Stimulated activated CD4-positive, alpha-beta T cell treated with anti-CD3 and anti-CD28 coated beads, Interleukin-1b, Interleukin-23, amount 100 ng/mL, for 24 hours (primary cell): Measurements from ENCODE around the gene ADAMTS17.

ENCODE experiments used
- DNase-seq, 4 experiments: peaks; one replicate each; pipeline ENCODE4 v3.0.0-alpha.2; 2020; ENCODE audit warnings: low read depth in 4 of 4, low spot score in 1 of 4

Gene ADAMTS17

GRCh38 chr15:100056411-100057072, 285.2 kb downstream of the ADAMTS17 start:
- DNase-seq, result no peak

GRCh38 chr15:100055821-100056220, 286.0 kb downstream of the ADAMTS17 start:
- DNase-seq, result no peak

GRCh38 chr15:100054539-100054938, 287.2 kb downstream of the ADAMTS17 start:
- no peak for DNase-seq

- no peak for DNase-seq
These were observed 288.2 kb downstream of the ADAMTS17 start for GRCh38 chr15:100053474-100054121.

GRCh38 chr15:100052716-100053473, 288.9 kb downstream of the ADAMTS17 start:
- DNase-seq, result no peak

GRCh38 chr15:100050877-100051786, 290.6 kb downstream of the ADAMTS17 start:
- DNase-seq, result no peak

- no peak for DNase-seq
These were observed 291.6 kb downstream of the ADAMTS17 start for GRCh38 chr15:100049936-100050876.

GRCh38 chr15:100049483-100049882, 292.3 kb downstream of the ADAMTS17 start:
- DNase-seq, result no peak

GRCh38 chr15:100048736-100049135, 293.0 kb downstream of the ADAMTS17 start:
- no peak for DNase-seq

GRCh38 chr15:100043692-100044091, 298.1 kb downstream of the ADAMTS17 start:
- no peak for DNase-seq

- DNase-seq, result no peak
These were observed 298.6 kb downstream of the ADAMTS17 start for GRCh38 chr15:100043068-100043641.

GRCh38 chr15:100042558-100042957, 299.2 kb downstream of the ADAMTS17 start:
- DNase-seq, result no peak

GRCh38 chr15:100041127-100041828, 300.5 kb downstream of the ADAMTS17 start:
- DNase-seq, result no peak

- DNase-seq, result no peak
These were observed 301.8 kb downstream of the ADAMTS17 start for GRCh38 chr15:100039994-100040393.

- no peak for DNase-seq
These were observed 303.0 kb downstream of the ADAMTS17 start for GRCh38 chr15:100038736-100039135.

- no peak for DNase-seq
These were observed 303.9 kb downstream of the ADAMTS17 start for GRCh38 chr15:100037901-100038300.

- DNase-seq, result no peak
These were observed 305.8 kb downstream of the ADAMTS17 start for GRCh38 chr15:100036015-100036414.

GRCh38 chr15:100034191-100034590, 307.6 kb downstream of the ADAMTS17 start:
- no peak for DNase-seq
